Smooth muscle cell (in vitro differentiated cells): ENCODE measurements around the gene ATRX. TPM values are rescaled to one million over a fixed set of nuclear protein-coding genes. Genes with fewer than 3 reads are reported as not detected.
"Not testable (repeated sequence)": the region's sequence is repeated elsewhere in the genome, so short reads cannot be mapped to it uniquely, and the experiment has no call there.

Experiments
- DNase-seq: peaks from one replicate; lab custom pipeline; 2025; ENCODE audit not compliant: unreplicated experiment; lab: John Stamatoyannopoulos, UW
- H2AFZ ChIP-seq: fragments of 200-600 bp; sonication (generic); 2 replicates; pipeline ENCODE4 v1.6.0; 2016; ENCODE audit warnings: antibody characterized with exemption, low read depth, mild to moderate bottlenecking
- H3F3A ChIP-seq: fragments of 200-600 bp; sonication (generic); 2 replicates; pipeline ENCODE4 v1.6.0; 2017; ENCODE audit warnings: antibody characterized with exemption, low read depth
- H3K27ac ChIP-seq: fragments of 200-600 bp; sonication (generic); 2 replicates; pipeline ENCODE4 v1.5.1; 2016; ENCODE audit warnings: low read depth, mild to moderate bottlenecking
- H3K27me3 ChIP-seq: fragments of 200-600 bp; sonication (generic); 2 replicates; pipeline ENCODE4 v1.6.1; 2016; ENCODE audit warnings: low read depth, mild to moderate bottlenecking
- H3K36me3 ChIP-seq: fragments of 200-600 bp; sonication (generic); 2 replicates; pipeline ENCODE4 v1.5.1; 2016; ENCODE audit warnings: low read depth
- H3K4me1 ChIP-seq: fragments of 200-600 bp; sonication (generic); 2 replicates; pipeline ENCODE4 v1.5.1; 2016; ENCODE audit warnings: low read depth
- H3K4me2 ChIP-seq: fragments of 200-600 bp; sonication (generic); 2 replicates; pipeline ENCODE4 v1.6.0; 2016; ENCODE audit warnings: mild to moderate bottlenecking
- H3K4me3 ChIP-seq: fragments of 200-600 bp; sonication (generic); 2 replicates; pipeline ENCODE4 v1.5.1; 2016; ENCODE audit warnings: mild to moderate bottlenecking
- H3K79me2 ChIP-seq: fragments of 200-600 bp; sonication (generic); 2 replicates; pipeline ENCODE4 v1.6.0; 2016; ENCODE audit warnings: low read depth, mild to moderate bottlenecking
- H3K9ac ChIP-seq: fragments of 200-600 bp; sonication (generic); 2 replicates; pipeline ENCODE4 v1.6.0; 2016; ENCODE audit warnings: low read depth
- H3K9me3 ChIP-seq: fragments of 200-600 bp; sonication (generic); replicated peaks from 2 replicates; pipeline ENCODE4 v1.5.1; 2016; ENCODE audit warnings: low read depth
- H4K20me1 ChIP-seq: fragments of 200-600 bp; sonication (generic); 2 replicates; pipeline ENCODE4 v1.6.0; 2016; ENCODE audit warnings: low read depth
- WGBS: methylation state at CpG from one replicate; pipeline ENCODE4 v1.1.7; 2016; ENCODE audit warnings: low lambda C conversion rate; 5-methylcytosine and 5-hydroxymethylcytosine counted together
- polyA plus RNA-seq: library from polyadenylated mRNA; unstranded; fragments of >200 nt; fragmentation: Nextera tagmentation; extraction: Ambion mirVana; gene quantifications from 2 replicates; pipeline ENCODE4 v1.2.1, GENCODE V29; 2016
- total RNA-seq: library from RNA; depleted of rRNA; stranded (reverse); fragments of >200 nt; gene quantifications from 2 replicates; pipeline ENCODE4 v1.2.3, GENCODE V29; 2014
- TF ChIP-seq, protein P1 (sequence below): fragments of 200-600 bp; sonication (generic); IDR thresholded peaks from 2 replicates; pipeline ENCODE4 v1.5.1; 2017; ENCODE audit warnings: borderline replicate concordance, mild to moderate bottlenecking, antibody characterized with exemption; ENCODE audit not compliant: insufficient read depth, poor library complexity, severe bottlenecking

Gene ATRX
- total and polyA plus RNA-seq, 2 experiments from 2014 or later = 38.0 to 79.2 TPM

DNA sequence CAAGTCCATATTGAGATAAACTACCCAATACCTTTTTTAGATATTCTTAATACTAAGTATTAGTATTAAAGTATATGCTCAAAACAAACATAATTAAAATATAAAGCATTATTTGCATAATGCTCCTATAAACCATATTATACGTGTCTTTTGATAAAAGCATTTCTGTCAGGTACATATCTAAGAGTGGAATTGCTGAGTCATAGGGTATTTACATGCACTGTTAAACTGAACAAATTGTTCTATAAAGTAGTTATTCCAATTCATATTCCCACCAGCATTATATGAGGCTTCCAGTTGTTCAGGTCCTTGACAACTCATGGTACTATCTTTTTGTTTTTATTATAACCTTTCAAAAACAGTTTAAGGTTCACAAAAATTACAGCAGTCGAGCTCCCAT, 224.6 kb downstream of the ATRX start:
- H2AFZ ChIP-seq = no peak overlapping the region
- no peak overlapping the region for H3K9ac ChIP-seq
- H3K4me2 ChIP-seq = no peak overlapping the region
- no peak for DNase-seq
- H3K4me1 ChIP-seq = no peaks in the 10 kb centered on the region
- WGBS = 80% methylated on average over 2 of the region's 2 CpGs
- no peaks in the 10 kb centered on the region for H3K9me3 ChIP-seq
- H3K27ac ChIP-seq = no peak overlapping the region
- peaks cover 5% of the 10 kb centered on the region for H3K36me3 ChIP-seq
- H3F3A ChIP-seq = no peaks in the 10 kb centered on the region
- no peaks in the 10 kb centered on the region for H3K27me3 ChIP-seq
- TF ChIP-seq, protein P1, sequence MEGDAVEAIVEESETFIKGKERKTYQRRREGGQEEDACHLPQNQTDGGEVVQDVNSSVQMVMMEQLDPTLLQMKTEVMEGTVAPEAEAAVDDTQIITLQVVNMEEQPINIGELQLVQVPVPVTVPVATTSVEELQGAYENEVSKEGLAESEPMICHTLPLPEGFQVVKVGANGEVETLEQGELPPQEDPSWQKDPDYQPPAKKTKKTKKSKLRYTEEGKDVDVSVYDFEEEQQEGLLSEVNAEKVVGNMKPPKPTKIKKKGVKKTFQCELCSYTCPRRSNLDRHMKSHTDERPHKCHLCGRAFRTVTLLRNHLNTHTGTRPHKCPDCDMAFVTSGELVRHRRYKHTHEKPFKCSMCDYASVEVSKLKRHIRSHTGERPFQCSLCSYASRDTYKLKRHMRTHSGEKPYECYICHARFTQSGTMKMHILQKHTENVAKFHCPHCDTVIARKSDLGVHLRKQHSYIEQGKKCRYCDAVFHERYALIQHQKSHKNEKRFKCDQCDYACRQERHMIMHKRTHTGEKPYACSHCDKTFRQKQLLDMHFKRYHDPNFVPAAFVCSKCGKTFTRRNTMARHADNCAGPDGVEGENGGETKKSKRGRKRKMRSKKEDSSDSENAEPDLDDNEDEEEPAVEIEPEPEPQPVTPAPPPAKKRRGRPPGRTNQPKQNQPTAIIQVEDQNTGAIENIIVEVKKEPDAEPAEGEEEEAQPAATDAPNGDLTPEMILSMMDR = no peak
- no peaks in the 10 kb centered on the region for H3K79me2 ChIP-seq
- no peaks in the 10 kb centered on the region for H4K20me1 ChIP-seq
- H3K4me3 ChIP-seq = no peak overlapping the region

DNA sequence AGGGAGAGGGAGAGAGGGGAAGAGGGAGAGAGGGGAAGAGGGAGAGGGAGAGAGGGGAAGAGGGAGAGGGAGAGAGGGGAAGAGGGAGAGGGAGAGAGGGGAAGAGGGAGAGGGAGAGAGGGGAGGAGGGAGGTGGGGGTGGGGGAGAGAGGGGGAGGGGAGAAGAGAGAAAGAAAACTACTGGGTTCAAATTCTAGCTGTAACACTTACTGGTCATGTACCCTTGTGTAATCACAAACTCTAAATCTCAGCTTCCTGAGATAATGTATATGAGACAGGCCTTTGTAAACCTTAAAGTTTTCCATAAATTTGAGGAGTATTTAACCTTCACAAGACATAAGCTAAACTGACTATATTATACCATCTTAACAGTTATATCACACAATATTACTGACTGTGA, 229.7 kb downstream of the ATRX start:
- no peak for DNase-seq
- Histone ChIP-seq H3K27ac (no peak overlapping the region), H4K20me1 (no peaks in the 10 kb centered on the region), H3K4me3 (no peak overlapping the region), H3K9me3 (no peaks in the 10 kb centered on the region), H3F3A (no peaks in the 10 kb centered on the region), H3K4me1 (no peaks in the 10 kb centered on the region), H3K36me3 (peaks cover 5% of the 10 kb centered on the region), H3K79me2 (no peaks in the 10 kb centered on the region), H3K27me3 (no peaks in the 10 kb centered on the region), H3K9ac (no peak overlapping the region), H3K4me2 (no peak overlapping the region), H2AFZ (no peak overlapping the region)
- TF ChIP-seq, protein P1 = no peak

DNA sequence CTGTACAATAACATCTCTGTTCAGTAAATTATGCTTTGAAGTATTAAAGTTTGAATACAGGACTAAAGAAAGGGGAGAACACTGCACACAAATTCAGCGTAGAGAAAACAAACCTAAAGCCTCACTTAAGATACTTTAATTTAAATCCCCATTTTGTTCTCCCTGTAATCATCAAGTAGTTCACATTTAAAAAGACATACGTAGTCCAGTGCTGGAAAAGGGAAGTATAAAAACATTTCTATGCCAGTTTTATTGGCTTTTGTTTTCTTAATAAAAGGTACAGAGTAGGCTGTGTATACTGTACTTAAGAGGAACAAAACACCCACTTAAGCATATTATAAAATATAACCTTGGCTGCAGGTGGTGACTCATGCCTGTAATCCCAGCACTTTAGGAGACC, 237.3 kb downstream of the ATRX start:
- H3K4me1 ChIP-seq = no peaks in the 10 kb centered on the region

DNA sequence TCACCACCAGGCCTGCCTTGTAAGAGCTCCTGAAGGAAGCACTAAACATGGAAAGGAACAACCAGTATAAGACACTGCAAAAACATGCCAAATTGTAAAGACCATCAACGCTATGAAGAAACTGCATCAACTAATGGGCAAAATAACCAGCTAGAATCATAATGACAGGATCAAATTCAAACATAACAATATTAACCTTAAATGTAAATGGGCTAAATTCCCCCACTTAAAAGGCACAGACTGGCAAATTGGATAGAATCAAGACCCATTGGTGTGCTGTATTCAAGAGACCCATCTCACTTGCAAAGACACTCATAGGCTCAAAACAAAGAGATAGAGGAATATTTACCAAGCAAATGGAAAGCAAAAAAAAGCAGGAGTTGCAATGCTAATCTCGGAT, 246.2 kb downstream of the ATRX start:
- H2AFZ ChIP-seq, H3F3A ChIP-seq, H3K4me3 ChIP-seq, H3K27me3 ChIP-seq, H3K4me1 ChIP-seq, H3K4me2 ChIP-seq, H3K9ac ChIP-seq, DNase-seq, H3K79me2 ChIP-seq, H3K27ac ChIP-seq, H4K20me1 ChIP-seq, H3K36me3 ChIP-seq: not testable (repeated sequence)
- peaks cover 15% of the 10 kb centered on the region for H3K9me3 ChIP-seq
- 77% methylated on average over 2 of the region's 2 CpGs for WGBS

More for the DNA sequence above, 237.3 kb downstream of the ATRX start:
- Histone ChIP-seq H3K27ac (no peak overlapping the region), H3K36me3 (peaks cover 4% of the 10 kb centered on the region), H3K79me2 (no peaks in the 10 kb centered on the region), H3F3A (no peaks in the 10 kb centered on the region), H2AFZ (no peak overlapping the region), H3K9ac (no peak overlapping the region), H4K20me1 (no peaks in the 10 kb centered on the region), H3K27me3 (no peaks in the 10 kb centered on the region), H3K9me3 (no peaks in the 10 kb centered on the region), H3K4me2 (no peak overlapping the region), H3K4me3 (no peak overlapping the region)
- 76% methylated on average over 2 of the region's 2 CpGs for WGBS
- TF ChIP-seq, protein P1 = no peak
- no peak for DNase-seq

DNA sequence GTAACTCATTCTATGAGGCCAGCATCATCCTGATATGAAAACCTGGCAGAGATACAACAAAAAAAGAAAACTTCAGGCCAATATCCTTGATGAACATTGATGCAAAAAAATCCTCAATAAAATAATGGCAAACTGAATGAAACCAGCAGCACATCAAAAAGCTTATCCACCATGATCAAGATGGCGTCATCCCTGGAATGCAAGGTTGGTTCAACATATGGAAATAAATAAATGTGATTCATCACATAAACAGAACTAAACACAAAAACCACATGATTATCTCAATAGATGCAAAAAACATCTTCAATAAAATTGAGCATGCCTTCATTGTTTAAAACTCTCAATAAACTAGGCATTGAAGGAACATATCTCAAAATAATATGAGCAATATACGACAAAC, 254.8 kb downstream of the ATRX start:
- not testable (repeated sequence) for DNase-seq, H3K36me3 ChIP-seq, H3K4me2 ChIP-seq, H3F3A ChIP-seq, H3K9me3 ChIP-seq, H3K27me3 ChIP-seq, H4K20me1 ChIP-seq, H3K9ac ChIP-seq, H3K4me3 ChIP-seq, H2AFZ ChIP-seq, H3K79me2 ChIP-seq, H3K4me1 ChIP-seq, H3K27ac ChIP-seq
- WGBS = 85% methylated on average over 2 of the region's 2 CpGs
